A549 (cell line): Measurements from ENCODE around the gene ZC2HC1B. TPM values are rescaled to one million over a fixed set of nuclear protein-coding genes. Genes with fewer than 3 reads are reported as not detected.

Experiments
- ATAC-seq, 2 experiments: fragments of 200-7000 bp in 1 of 2; fragments of >200 bp in 1 of 2; cut with Nextera tagmentation in 1 of 2; cut with Tn5 transposase in 1 of 2; 3 replicates each; pipeline versions ENCODE4 v1.8.0 to v1.9.1; 2018 to 2020; ENCODE audit warnings: mild to moderate bottlenecking in 1 of 2, moderate library complexity in 1 of 2
- CTCF ChIA-PET: fragments of 300-600 bp; sonication (Branson Sonifier 250); formaldehyde crosslinking; extraction: SDS; loops from one replicate; lab custom pipeline; 2021; ENCODE audit warnings: antibody characterized with exemption, inconsistent platforms; lab: Yijun Ruan, JAX
- POLR2A ChIA-PET: fragments of 350-600 bp; formaldehyde crosslinking; extraction: SDS; loops from one replicate; lab custom pipeline; 2021; ENCODE audit warnings: antibody characterized with exemption, inconsistent platforms; lab: Yijun Ruan, JAX
- DNase-seq, 2 experiments: peaks; one replicate each; pipeline versions ENCODE4 v3.0.0 to v3.0.0-alpha.2; 2011 to 2016; ENCODE audit warnings: low read depth in 1 of 2, low spot score in 1 of 2
- FAIRE-seq: peaks from 2 replicates; lab custom pipeline; 2011; peaks lifted over from hg19 to GRCh38; lab: Jason Lieb, UNC
- H3K27ac ChIP-seq, 2 experiments: fragments of >200 bp; sonication (Bioruptor Twin); formaldehyde crosslinking; 3 replicates each; pipeline ENCODE4 v1.5.1; 2016 to 2017
- H3K4me1 ChIP-seq: fragments of >200 bp; sonication (Bioruptor Twin); formaldehyde crosslinking; 3 replicates; pipeline ENCODE4 v1.6.1; 2016
- H3K4me2 ChIP-seq: fragments of >200 bp; sonication (Bioruptor Twin); formaldehyde crosslinking; 3 replicates; pipeline ENCODE4 v1.6.1; 2016
- H3K4me3 ChIP-seq: fragments of >200 bp; sonication (Bioruptor Twin); formaldehyde crosslinking; 3 replicates; pipeline ENCODE4 v1.5.1; 2016
- H3K9me3 ChIP-seq: fragments of >200 bp; sonication (Bioruptor Twin); formaldehyde crosslinking; 3 replicates; pipeline ENCODE4 v1.6.1; 2016
- CEBPB ChIP-seq, 2 experiments: fragments of >200 bp in 1 of 2; sonication (Bioruptor Twin) in 1 of 2; formaldehyde crosslinking in 1 of 2; IDR thresholded peaks; 2 replicates each; pipeline ENCODE4 v1.6.1; 2012 to 2016
- CTCF ChIP-seq: fragments of >200 bp; sonication (Bioruptor Twin); formaldehyde crosslinking; IDR thresholded peaks from 3 replicates; pipeline ENCODE4 v1.5.1; 2016
- EHMT2 ChIP-seq: fragments of 200-600 bp; sonication (generic); IDR thresholded peaks from 2 replicates; pipeline ENCODE4 v1.6.1; 2016; ENCODE audit warnings: antibody characterized with exemption, low read depth, mild to moderate bottlenecking, moderate library complexity
- ESRRA ChIP-seq: fragments of 150-350 bp; IDR thresholded peaks from 2 replicates; pipeline ENCODE4 v1.6.1; 2014; ENCODE audit warnings: mild to moderate bottlenecking, low read length, borderline replicate concordance
- FOSB ChIP-seq: fragments of 250-450 bp; sonication (Bioruptor Pico); IDR thresholded peaks from 2 replicates; pipeline ENCODE4 v1.5.0; 2020; ENCODE audit warnings: mild to moderate bottlenecking, moderate library complexity
- FOSL2 ChIP-seq, 2 experiments: fragments of 450-650 bp in 1 of 2; fragments of >200 bp in 1 of 2; sonication (Bioruptor Twin) in 1 of 2; formaldehyde crosslinking; IDR thresholded peaks; 2 replicates each; pipeline versions ENCODE4 v1.5.0 to v1.6.1; 2016 to 2020; ENCODE audit warnings: mild to moderate bottlenecking in 1 of 2, moderate library complexity in 1 of 2
- FOXS1 ChIP-seq: fragments of 250-450 bp; sonication (Bioruptor Pico); IDR thresholded peaks from 2 replicates; pipeline ENCODE4 v1.5.0; 2020; ENCODE audit warnings: mild to moderate bottlenecking, moderate library complexity
- HOXB5 ChIP-seq: fragments of 250-450 bp; sonication (Bioruptor Pico); IDR thresholded peaks from 2 replicates; pipeline ENCODE4 v1.5.0; 2020; ENCODE audit warnings: mild to moderate bottlenecking, moderate library complexity
- KDM5A ChIP-seq: fragments of 200-600 bp; sonication (generic); IDR thresholded peaks from 2 replicates; pipeline ENCODE4 v1.6.1; 2016; ENCODE audit warnings: antibody characterized with exemption, mild to moderate bottlenecking
- MAX ChIP-seq: IDR thresholded peaks from 2 replicates; pipeline ENCODE4 v1.6.1; 2012
- NR3C1 ChIP-seq: fragments of >200 bp; sonication (Bioruptor Twin); formaldehyde crosslinking; IDR thresholded peaks from 3 replicates; pipeline ENCODE4 v1.6.1; 2017
- PHF8 ChIP-seq: fragments of 200-600 bp; sonication (generic); IDR thresholded peaks from 2 replicates; pipeline ENCODE4 v1.6.1; 2016; ENCODE audit warnings: low read depth, mild to moderate bottlenecking, antibody characterized with exemption, moderate library complexity, borderline replicate concordance
- RAD21 ChIP-seq, 2 experiments: fragments of >200 bp in 1 of 2; sonication (Bioruptor Twin) in 1 of 2; formaldehyde crosslinking in 1 of 2; IDR thresholded peaks in 1 of 2; conservative IDR thresholded peaks in 1 of 2; 2 replicates in 1 of 2; 3 replicates in 1 of 2; pipeline ENCODE4 v1.6.1; 2012 to 2018; ENCODE audit warnings: inconsistent platforms in 1 of 2
- RNF2 ChIP-seq: fragments of 200-600 bp; sonication (generic); IDR thresholded peaks from 2 replicates; pipeline ENCODE4 v1.6.1; 2016; ENCODE audit warnings: low read depth, mild to moderate bottlenecking, antibody characterized with exemption, moderate library complexity, borderline replicate concordance
- SMC3 ChIP-seq: fragments of >200 bp; sonication (Bioruptor Twin); formaldehyde crosslinking; IDR thresholded peaks from 3 replicates; pipeline ENCODE4 v1.6.1; 2018; ENCODE audit warnings: inconsistent platforms
- SREBF2 ChIP-seq: fragments of 450-650 bp; IDR thresholded peaks from 2 replicates; pipeline ENCODE4 v1.6.1; 2014; ENCODE audit warnings: mild to moderate bottlenecking, moderate library complexity
- ZNF302 ChIP-seq: fragments of 250-450 bp; sonication (Bioruptor Pico); IDR thresholded peaks from 2 replicates; pipeline ENCODE4 v1.9.0; 2021; ENCODE audit warnings: inconsistent platforms, mild to moderate bottlenecking, moderate library complexity
- ZSCAN20 ChIP-seq: fragments of 250-450 bp; sonication (Bioruptor Pico); IDR thresholded peaks from 2 replicates; pipeline ENCODE4 v1.8.0; 2022; ENCODE audit warnings: mild to moderate bottlenecking, moderate library complexity
- WGBS: methylation state at CpG from one replicate; pipeline ENCODE4 v1.1.6; 2017; ENCODE audit errors: missing lambda C conversion rate; 5-methylcytosine and 5-hydroxymethylcytosine counted together
- polyA plus RNA-seq, 4 experiments: library from polyadenylated mRNA; depleted of rRNA in 3 of 4; stranded (reverse); fragments of >200 nt; fragmentation: RNase III in 1 of 4; extraction: RNeasy Plus Mini Kit Qiagen cat#74134 plus additional on column Dnase treatment in 1 of 4; gene quantifications; 2 replicates in 3 of 4; 3 replicates in 1 of 4; pipeline ENCODE4 v1.2.3, GENCODE V29; 2011 to 2017

The ZC2HC1B gene
- polyA plus RNA-seq, 2 of the 4 experiments (the other 2 are of a cell fraction) = not detected

- no peaks in the 10 kb centered on the region for H3K9me3 ChIP-seq
- 37% methylated on average over 4 of the region's 4 CpGs for WGBS
Measured at GRCh38 chr6:143940011-143940597, 75.8 kb downstream of the ZC2HC1B start.

GRCh38 chr6:143941852-143942627, 77.8 kb downstream of the ZC2HC1B start:
- 44% methylated on average over 16 of the region's 20 CpGs for WGBS
- TF ChIP-seq CTCF (peak; percentile 56), EHMT2 (0 out of 2 replicates have a peak, but pooled peaks have one; percentile 17), FOXS1 (no peak), RNF2 (no peak), SREBF2 (no peak), KDM5A (no peak), PHF8 (no peak), ESRRA (no peak), RAD21 (conservative IDR thresholded peaks at IDR 0.05 in 1 of 2, IDR thresholded peaks at IDR 0.05 in 1 of 2) (peak; percentile 29 to 49; a peak in 2 of 5 replicates), SMC3 (peak; percentile 56), FOSL2 (IDR thresholded peaks at IDR 0.05) (no peak), FOSL2 (CRISPR knock-in tag; IDR thresholded peaks at IDR 0.05) (no peak)
- DNase-seq (peak; percentile 44 to 75), ATAC-seq (peak; percentile 82 to 95), FAIRE-seq (no peak)
- Histone ChIP-seq H3K9me3 (no peaks in the 10 kb centered on the region), H3K27ac (no peak overlapping the region), H3K4me3 (no peak overlapping the region), H3K4me1 (no peaks in the 10 kb centered on the region), H3K4me2 (peak overlapping the region; percentile 47)
- ChIA-PET CTCF (interaction anchor here (0.6 to 1.9 kb wide), 12 partner anchors 9 to 1468 kb away, joined by 3 to 15 read pairs (median 4); no protein-coding TSS in a partner anchor), POLR2A (no interaction called here)

More at GRCh38 chr6:143940011-143940597, 75.8 kb downstream of the ZC2HC1B start:
- POLR2A ChIA-PET = no interaction called here
- ATAC-seq (peak; percentile 85 to 89), DNase-seq (peak; percentile 65 to 66), FAIRE-seq (no peak)
- H3K27ac ChIP-seq = no peak overlapping the region
- CTCF ChIA-PET = interaction anchor here (0.6 to 2.1 kb wide), 15 partner anchors 11 to 1688 kb away, joined by 3 to 17 read pairs (median 4); no protein-coding TSS in a partner anchor
- H3K4me2 ChIP-seq = no peak overlapping the region
- no peak overlapping the region for H3K4me3 ChIP-seq
- TF ChIP-seq ZSCAN20 = no peak
- TF ChIP-seq SMC3 = peak; percentile 55
- TF ChIP-seq SREBF2 = no peak
- TF ChIP-seq CEBPB (IDR thresholded peaks at IDR 0.05) = no peak
- TF ChIP-seq HOXB5 (CRISPR knock-in tag) = no peak
- peak; percentile 41 to 48; a peak in 3 of 5 replicates for TF ChIP-seq RAD21 (conservative IDR thresholded peaks at IDR 0.05 in 1 of 2, IDR thresholded peaks at IDR 0.05 in 1 of 2)
- TF ChIP-seq MAX = no peak
- no peak for TF ChIP-seq ZNF302
- peak; percentile 62 for TF ChIP-seq CTCF
- no peak for TF ChIP-seq NR3C1
- TF ChIP-seq FOXS1 = no peak
- no peak for TF ChIP-seq FOSB (CRISPR knock-in tag)
- H3K4me1 ChIP-seq = no peaks in the 10 kb centered on the region
